GM18868 (cell line): Measurements from ENCODE around the gene PTGR3.
A peak's percentile ranks its signal among the peaks of the same experiment; 100 is the strongest.

Experiments
- ATAC-seq: cut with Tn5 transposase; IDR thresholded peaks from one replicate; pipeline ENCODE4 v1.9.1; 2021; ENCODE audit warnings: mild to moderate bottlenecking, moderate library complexity; ENCODE audit not compliant: unreplicated experiment

PTGR3 gene

GRCh38 chr18:75216212-75216910, 7.4 kb upstream of the PTGR3 start:
- no peak for ATAC-seq

- no peak for ATAC-seq
Observed at GRCh38 chr18:75215663-75216062, 6.7 kb upstream of the PTGR3 start.

- no peak for ATAC-seq
Observed at GRCh38 chr18:75214766-75215510, 6.0 kb upstream of the PTGR3 start.

- ATAC-seq: no peak
Observed at GRCh38 chr18:75214332-75214690, 5.4 kb upstream of the PTGR3 start.

- ATAC-seq: no peak
Observed at GRCh38 chr18:75213611-75214331, 4.8 kb upstream of the PTGR3 start.

- ATAC-seq: no peak
Observed at GRCh38 chr18:75212751-75213090, 3.8 kb upstream of the PTGR3 start.

- no peak for ATAC-seq
Observed at GRCh38 chr18:75211953-75212750, 3.2 kb upstream of the PTGR3 start.

GRCh38 chr18:75211626-75211952, 2.6 kb upstream of the PTGR3 start:
- no peak for ATAC-seq

- no peak for ATAC-seq
Observed at GRCh38 chr18:75211002-75211621, 2.2 kb upstream of the PTGR3 start.

- ATAC-seq: peak; percentile 33
Observed at GRCh38 chr18:75210274-75211001, 1.5 kb upstream of the PTGR3 start, which contains the start of gene TSHZ1. TSHZ1 (plus strand) TSS chr18:75210797; CDS start chr18:75211877, 1,080 bp downstream.

GRCh38 chr18:75209951-75210258, 966 bp upstream of the PTGR3 start:
- no peak for ATAC-seq

- ATAC-seq: no peak
Observed at GRCh38 chr18:75208836-75209128, 157 bp downstream of the PTGR3 start.

- peak; percentile 1 for ATAC-seq
Observed at GRCh38 chr18:75208155-75208835, 644 bp downstream of the PTGR3 start.

GRCh38 chr18:75207310-75208154, 1.4 kb downstream of the PTGR3 start:
- ATAC-seq: peak; percentile 15

- no peak for ATAC-seq
Observed at GRCh38 chr18:75206452-75207309, 2.3 kb downstream of the PTGR3 start.

GRCh38 chr18:75205514-75206132, 3.3 kb downstream of the PTGR3 start:
- no peak for ATAC-seq

- no peak for ATAC-seq
Observed at GRCh38 chr18:75204732-75205513, 4.0 kb downstream of the PTGR3 start.
